Right lobe of liver (tissue), 6 donors: ENCODE measurements around the gene PTGFR. TPM values are rescaled to one million over a fixed set of nuclear protein-coding genes. Genes with fewer than 3 reads are reported as not detected.

Experiments used
- ATAC-seq, 4 donors: fragments of 200-7000 bp; cut with Tn5 transposase; one replicate each; pipeline ENCODE4 v1.9.1; 2020; ENCODE audit warnings: mild to moderate bottlenecking in 4 of 4, moderate library complexity in 4 of 4
- DNase-seq, 3 donors: peaks; one replicate each; pipeline ENCODE4 v3.0.0-alpha.2; 2020
- H3K27ac ChIP-seq, 3 donors: fragments of 200-600 bp; one replicate each; pipeline ENCODE4 v1.8.0; 2022
- H3K27me3 ChIP-seq, 2 donors: fragments of 200-600 bp; one replicate each; pipeline ENCODE4 v1.8.0; 2022
- H3K36me3 ChIP-seq, 4 donors: fragments of 200-600 bp; sonication (generic) in 1 of 4; one replicate each; pipeline versions ENCODE4 v1.5.1 to v1.8.0; 2017 to 2022; ENCODE audit warnings: control low read depth in 1 of 4
- H3K4me1 ChIP-seq, 4 donors: fragments of 200-600 bp; sonication (generic) in 1 of 4; one replicate each; pipeline versions ENCODE4 v1.5.1 to v1.8.0; 2017 to 2022; ENCODE audit warnings: control low read depth in 1 of 4
- H3K4me3 ChIP-seq, 3 donors: fragments of 200-600 bp; one replicate each; pipeline ENCODE4 v1.8.0; 2022
- H3K9me3 ChIP-seq, 4 donors: fragments of 200-600 bp; sonication (generic) in 1 of 4; one replicate each; pipeline versions ENCODE4 v1.5.1 to v1.8.0; 2017 to 2022; ENCODE audit warnings: control low read depth in 1 of 4
- POLR2A ChIP-seq: fragments of 450-650 bp; IDR thresholded peaks from one replicate; pipeline ENCODE4 v1.6.1; 2017; ENCODE audit warnings: antibody characterized with exemption, mild to moderate bottlenecking
- WGBS: methylation state at CpG from one replicate; pipeline ENCODE4 v1.1.6; 2018; ENCODE audit warnings: low coverage, low lambda C conversion rate; ENCODE audit not compliant: insufficient coverage; ENCODE audit errors: missing lambda C conversion rate; 5-methylcytosine and 5-hydroxymethylcytosine counted together
- intact Hi-C, 2 donors: fragments of 100-400 bp; cut with DNase I; formaldehyde crosslinking; loops; one replicate each; pipeline versions ENCODE4 v1.11.2 to v1.14.1; 2022
- total RNA-seq, 6 experiments: library from RNA; depleted of rRNA in 2 of 6; stranded (reverse); fragments of >200 nt in 2 of 6; fragmentation: NEBNext Ultra II Directional in 3 of 6; extraction: Animal tissue kit (Norgen Biotek cat#: 25700) in 3 of 6; gene quantifications; one replicate each; pipeline versions ENCODE4 v1.1.0 to v1.2.4, GENCODE V29; 2016 to 2023
- TF ChIP-seq, protein P1 (sequence below), 4 donors: fragments of 200-600 bp in 3 of 4; fragments of 450-650 bp in 1 of 4; IDR thresholded peaks; one replicate each; pipeline versions ENCODE4 v1.5.1 to v1.8.0; 2016 to 2022; ENCODE audit warnings: antibody characterized with exemption in 4 of 4, mild to moderate bottlenecking in 2 of 4
- donor health status: DM: no; HTN: yes; CAD: no.
- donor health status: DM: no; HTN: no; CAD: no.
- donor health status: DM: no; HTN: no; CAD: no.
- donor health status: DM: no; HTN: yes; CAD: no.
- donor health status: DM: no; HTN: yes; CAD: no.

The PTGFR gene
- total RNA-seq, 6 experiments from 2014 or later: 0.95 to 10.5 (median 2.8) TPM

DNA sequence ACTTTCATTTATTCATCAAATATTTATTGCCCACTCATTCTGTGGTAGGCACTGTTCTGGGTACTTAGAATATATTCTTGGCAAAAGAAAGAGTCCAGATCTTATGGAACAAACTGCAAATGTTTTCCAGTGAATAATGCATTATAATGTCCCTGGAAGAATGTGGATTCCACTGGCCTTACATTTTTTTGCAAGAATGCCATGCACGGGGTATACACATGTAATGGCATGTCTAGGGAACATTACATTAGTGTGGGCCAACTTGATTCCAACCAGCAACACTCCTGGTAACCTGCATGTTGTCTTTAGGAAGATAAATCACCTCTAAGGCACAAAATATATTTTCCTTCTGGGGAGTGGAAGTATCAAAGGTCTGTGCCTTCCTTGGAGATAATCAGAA, 96.4 kb downstream of the PTGFR start:
- H3K27ac ChIP-seq: no peak overlapping the region
- TF ChIP-seq, protein P1, sequence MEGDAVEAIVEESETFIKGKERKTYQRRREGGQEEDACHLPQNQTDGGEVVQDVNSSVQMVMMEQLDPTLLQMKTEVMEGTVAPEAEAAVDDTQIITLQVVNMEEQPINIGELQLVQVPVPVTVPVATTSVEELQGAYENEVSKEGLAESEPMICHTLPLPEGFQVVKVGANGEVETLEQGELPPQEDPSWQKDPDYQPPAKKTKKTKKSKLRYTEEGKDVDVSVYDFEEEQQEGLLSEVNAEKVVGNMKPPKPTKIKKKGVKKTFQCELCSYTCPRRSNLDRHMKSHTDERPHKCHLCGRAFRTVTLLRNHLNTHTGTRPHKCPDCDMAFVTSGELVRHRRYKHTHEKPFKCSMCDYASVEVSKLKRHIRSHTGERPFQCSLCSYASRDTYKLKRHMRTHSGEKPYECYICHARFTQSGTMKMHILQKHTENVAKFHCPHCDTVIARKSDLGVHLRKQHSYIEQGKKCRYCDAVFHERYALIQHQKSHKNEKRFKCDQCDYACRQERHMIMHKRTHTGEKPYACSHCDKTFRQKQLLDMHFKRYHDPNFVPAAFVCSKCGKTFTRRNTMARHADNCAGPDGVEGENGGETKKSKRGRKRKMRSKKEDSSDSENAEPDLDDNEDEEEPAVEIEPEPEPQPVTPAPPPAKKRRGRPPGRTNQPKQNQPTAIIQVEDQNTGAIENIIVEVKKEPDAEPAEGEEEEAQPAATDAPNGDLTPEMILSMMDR (IDR thresholded peaks at IDR 0.05): no peak
- no peak for TF ChIP-seq POLR2A
- no peaks in the 10 kb centered on the region for H3K27me3 ChIP-seq
- H3K36me3 ChIP-seq: no peaks in the 10 kb centered on the region
- no peak overlapping the region for H3K4me3 ChIP-seq
- no peak for DNase-seq
- ATAC-seq: no peak
- WGBS: 78% methylated on average over 1 of the region's 1 CpG
- no peaks in the 10 kb centered on the region for H3K4me1 ChIP-seq
- intact Hi-C loops: no loop called here
- no peaks in the 10 kb centered on the region for H3K9me3 ChIP-seq

Other genes with a start within 250 kb of the PTGFR start
- 1 to 10 TPM in 5 of 6 experiments, under 1 TPM in 1; 0.49 to 3.1 (median 1.7) TPM for gene IFI44L, start 129.5 kb downstream of the PTGFR start, total RNA-seq
- gene IFI44, start 158.9 kb downstream of the PTGFR start, total RNA-seq: 10 to 100 TPM in 2 of 6 experiments, 1 to 10 TPM in 4; 5.6 to 12.0 (median 9.8) TPM